Calu3 (cell line): ENCODE results near the gene ALDOC. TPM values are rescaled to one million over a fixed set of nuclear protein-coding genes. Genes with fewer than 3 reads are reported as not detected.

Source experiments
- BruUV-seq: library from RNA; stranded (reverse); fragments of 400-500 nt; replicated peaks from 2 replicates; lab custom pipeline; 2021; lab: Mats Ljungman, UMichigan
- CTCF ChIA-PET: fragments of 300-600 bp; sonication (Branson Sonifier 250); formaldehyde crosslinking; loops from one replicate; lab custom pipeline; 2022; ENCODE audit warnings: antibody characterized with exemption; lab: Charles Lee
- DNase-seq: peaks from one replicate; pipeline ENCODE4 v3.0.0; 2022
- H3K27ac Mint-ChIP-seq: one replicate; pipeline ENCODE4 v1.8.0; 2022; ENCODE audit warnings: mixed read lengths; ENCODE audit not compliant: unreplicated experiment
- H3K27me3 Mint-ChIP-seq: one replicate; pipeline ENCODE4 v1.8.0; 2022; ENCODE audit warnings: mixed read lengths; ENCODE audit not compliant: unreplicated experiment
- H3K36me3 Mint-ChIP-seq: one replicate; pipeline ENCODE4 v1.8.0; 2022; ENCODE audit warnings: mild to moderate bottlenecking, moderate library complexity, mixed read lengths; ENCODE audit not compliant: insufficient read depth, unreplicated experiment
- H3K4me1 Mint-ChIP-seq: one replicate; pipeline ENCODE4 v1.8.0; 2022; ENCODE audit warnings: mild to moderate bottlenecking, low read depth, mixed read lengths; ENCODE audit not compliant: unreplicated experiment
- H3K4me3 Mint-ChIP-seq: one replicate; pipeline ENCODE4 v1.8.0; 2022; ENCODE audit warnings: mild to moderate bottlenecking, low read depth, moderate library complexity, mixed read lengths; ENCODE audit not compliant: unreplicated experiment
- H3K9me3 Mint-ChIP-seq: one replicate; pipeline ENCODE4 v1.8.0; 2022; ENCODE audit warnings: low read depth, mixed read lengths; ENCODE audit not compliant: unreplicated experiment
- intact Hi-C: fragments of 100-400 bp; cut with micrococcal nuclease; formaldehyde crosslinking; loops from one replicate; pipeline ENCODE4 v1.10.0; 2022; ENCODE audit not compliant: unreplicated experiment
- total RNA-seq: library from RNA; stranded (reverse); gene quantifications from 2 replicates; pipeline ENCODE4 v1.2.3, GENCODE V29; 2022
- TF ChIP-seq, protein P1 (sequence below): fragments of 200-600 bp; IDR thresholded peaks from one replicate; pipeline ENCODE4 v1.8.0; 2022; ENCODE audit warnings: antibody characterized with exemption; ENCODE audit not compliant: unreplicated experiment

Gene ALDOC
- total RNA-seq, 1 experiment from 2014 or later: 2.6 TPM

DNA sequence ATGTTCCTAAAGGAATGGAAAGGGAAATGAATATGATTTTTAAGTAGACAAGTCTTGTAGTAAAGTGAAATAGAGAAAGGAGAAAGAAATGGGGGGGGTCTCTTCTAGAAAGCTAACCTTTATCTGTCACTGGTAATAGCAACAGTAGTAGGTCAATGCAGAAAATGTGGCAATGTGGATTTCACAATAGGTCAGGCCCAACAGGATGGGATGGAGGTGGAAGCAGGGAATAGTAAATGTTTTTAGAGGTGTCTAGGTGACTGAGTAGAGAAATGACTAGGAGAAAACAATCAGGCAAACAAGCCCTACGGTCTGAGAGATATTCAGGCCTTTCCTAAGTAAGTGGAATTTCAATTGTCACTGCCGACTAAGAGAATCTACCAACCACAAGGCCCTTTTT is 43.3 kb upstream of the ALDOC start:
- H3K4me3 Mint-ChIP-seq: no peak overlapping the region
- CTCF ChIA-PET: no interaction called here
- H3K27ac Mint-ChIP-seq: no peak overlapping the region
- no peaks in the 10 kb centered on the region for H3K27me3 Mint-ChIP-seq
- intact Hi-C loops: no loop called here
- no peaks in the 10 kb centered on the region for H3K4me1 Mint-ChIP-seq
- no peaks in the 10 kb centered on the region for H3K9me3 Mint-ChIP-seq
- H3K36me3 Mint-ChIP-seq: peaks cover 22% of the 10 kb centered on the region
- DNase-seq: no peak
- BruUV-seq: no TSS peak
- TF ChIP-seq, protein P1, sequence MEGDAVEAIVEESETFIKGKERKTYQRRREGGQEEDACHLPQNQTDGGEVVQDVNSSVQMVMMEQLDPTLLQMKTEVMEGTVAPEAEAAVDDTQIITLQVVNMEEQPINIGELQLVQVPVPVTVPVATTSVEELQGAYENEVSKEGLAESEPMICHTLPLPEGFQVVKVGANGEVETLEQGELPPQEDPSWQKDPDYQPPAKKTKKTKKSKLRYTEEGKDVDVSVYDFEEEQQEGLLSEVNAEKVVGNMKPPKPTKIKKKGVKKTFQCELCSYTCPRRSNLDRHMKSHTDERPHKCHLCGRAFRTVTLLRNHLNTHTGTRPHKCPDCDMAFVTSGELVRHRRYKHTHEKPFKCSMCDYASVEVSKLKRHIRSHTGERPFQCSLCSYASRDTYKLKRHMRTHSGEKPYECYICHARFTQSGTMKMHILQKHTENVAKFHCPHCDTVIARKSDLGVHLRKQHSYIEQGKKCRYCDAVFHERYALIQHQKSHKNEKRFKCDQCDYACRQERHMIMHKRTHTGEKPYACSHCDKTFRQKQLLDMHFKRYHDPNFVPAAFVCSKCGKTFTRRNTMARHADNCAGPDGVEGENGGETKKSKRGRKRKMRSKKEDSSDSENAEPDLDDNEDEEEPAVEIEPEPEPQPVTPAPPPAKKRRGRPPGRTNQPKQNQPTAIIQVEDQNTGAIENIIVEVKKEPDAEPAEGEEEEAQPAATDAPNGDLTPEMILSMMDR: no peak

DNA sequence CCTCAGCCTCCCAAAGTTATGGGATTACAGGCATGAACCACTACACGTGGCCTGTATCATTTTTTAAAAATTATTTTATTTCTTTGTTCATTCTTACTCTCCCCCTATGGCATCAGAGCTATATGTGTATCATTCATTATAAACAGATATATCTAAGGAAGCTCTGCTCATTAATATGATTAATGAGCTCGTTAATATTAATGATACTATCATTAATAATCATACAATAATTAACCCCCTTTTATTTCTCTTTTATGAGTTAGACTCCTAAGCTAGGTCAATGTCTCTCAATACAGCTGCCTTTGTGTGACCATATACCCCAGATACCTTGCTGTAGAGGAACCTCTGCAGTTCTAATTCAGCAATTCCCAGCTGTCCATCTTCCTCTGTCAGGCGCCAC is 41.8 kb upstream of the ALDOC start:
- no peak overlapping the region for H3K4me3 Mint-ChIP-seq
- peaks cover 22% of the 10 kb centered on the region for H3K36me3 Mint-ChIP-seq
- no TSS peak for BruUV-seq
- TF ChIP-seq, protein P1: no peak
- DNase-seq: no peak
- no peaks in the 10 kb centered on the region for H3K27me3 Mint-ChIP-seq
- H3K27ac Mint-ChIP-seq: no peak overlapping the region
- no peaks in the 10 kb centered on the region for H3K4me1 Mint-ChIP-seq
- CTCF ChIA-PET: no interaction called here
- intact Hi-C loops: no loop called here
- H3K9me3 Mint-ChIP-seq: no peaks in the 10 kb centered on the region

GRCh38 chr17:28616281-28616680 is 39.6 kb upstream of the ALDOC start:
- Mint-ChIP-seq H3K36me3 (peaks cover 11% of the 10 kb centered on the region), H3K4me1 (no peaks in the 10 kb centered on the region), H3K27ac (no peak overlapping the region), H3K4me3 (no peak overlapping the region), H3K9me3 (no peaks in the 10 kb centered on the region), H3K27me3 (no peaks in the 10 kb centered on the region)
- intact Hi-C loops: no loop called here
- BruUV-seq: no TSS peak
- TF ChIP-seq, protein P1: no peak
- DNase-seq: no peak
- CTCF ChIA-PET: no interaction called here

GRCh38 chr17:28615260-28615940 is 38.7 kb upstream of the ALDOC start:
- Mint-ChIP-seq H3K27ac (no peak overlapping the region), H3K27me3 (no peaks in the 10 kb centered on the region), H3K36me3 (peaks cover 11% of the 10 kb centered on the region), H3K4me1 (no peaks in the 10 kb centered on the region), H3K4me3 (no peak overlapping the region), H3K9me3 (no peaks in the 10 kb centered on the region)
- DNase-seq: no peak
- no TSS peak for BruUV-seq
- CTCF ChIA-PET: no interaction called here
- TF ChIP-seq, protein P1: no peak
- intact Hi-C loops: no loop called here
